COLO668 (cell line): Measurements from ENCODE around the gene SLC9A8.
"Not testable (repeated sequence)": the region's sequence is repeated elsewhere in the genome, so short reads cannot be mapped to it uniquely, and the experiment has no call there.

Source experiments
- DNase-seq: peaks from one replicate; lab custom pipeline; 2025; ENCODE audit not compliant: unreplicated experiment; lab: John Stamatoyannopoulos, UW

SLC9A8 gene

GRCh38 chr20:49850463-49851230, 38.0 kb downstream of the SLC9A8 start:
- no peak for DNase-seq

DNA sequence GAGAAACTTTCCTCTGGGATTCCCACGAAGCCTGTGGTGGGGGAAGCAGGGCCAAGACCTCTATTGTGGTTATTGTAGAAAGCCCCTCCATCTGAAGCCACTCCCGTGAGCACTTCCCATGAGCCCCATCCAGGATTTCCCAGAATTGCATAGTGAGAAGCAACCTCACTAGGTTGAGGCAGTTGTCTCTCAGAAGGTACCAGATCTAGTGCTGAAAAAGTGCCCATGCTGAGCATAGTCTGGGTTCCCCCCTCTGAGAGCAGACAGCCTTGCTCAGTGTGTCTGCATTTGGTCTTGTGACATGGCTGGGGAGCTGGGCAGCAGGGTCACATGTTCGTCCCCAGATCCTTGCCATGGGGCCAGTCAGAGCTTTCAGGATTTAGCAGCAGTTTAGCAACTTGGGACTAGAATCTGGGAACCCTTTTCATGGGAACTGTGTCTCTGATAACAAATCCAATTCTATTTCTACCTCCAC, 38.6 kb downstream of the SLC9A8 start:
- no peak for DNase-seq

DNA sequence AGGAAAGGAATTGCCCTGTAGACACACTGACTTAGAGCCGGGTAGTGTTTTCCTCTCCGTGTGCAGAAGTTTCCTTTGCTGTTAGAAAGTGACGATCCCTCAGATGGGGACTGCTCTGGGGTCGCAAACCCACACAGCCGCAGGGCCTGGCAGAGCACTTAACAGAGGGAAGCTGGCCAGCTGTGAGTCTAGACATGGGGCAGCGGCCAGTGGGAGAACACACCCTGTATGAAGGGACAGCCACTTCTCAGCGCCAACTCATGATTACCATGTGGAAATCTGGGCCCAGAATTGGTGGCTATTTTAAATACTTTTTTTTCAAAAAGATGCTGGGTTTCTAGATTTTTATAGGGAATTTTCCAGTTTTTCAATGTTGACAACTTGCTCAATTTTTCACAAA, 39.4 kb downstream of the SLC9A8 start:
- DNase-seq = no peak

DNA sequence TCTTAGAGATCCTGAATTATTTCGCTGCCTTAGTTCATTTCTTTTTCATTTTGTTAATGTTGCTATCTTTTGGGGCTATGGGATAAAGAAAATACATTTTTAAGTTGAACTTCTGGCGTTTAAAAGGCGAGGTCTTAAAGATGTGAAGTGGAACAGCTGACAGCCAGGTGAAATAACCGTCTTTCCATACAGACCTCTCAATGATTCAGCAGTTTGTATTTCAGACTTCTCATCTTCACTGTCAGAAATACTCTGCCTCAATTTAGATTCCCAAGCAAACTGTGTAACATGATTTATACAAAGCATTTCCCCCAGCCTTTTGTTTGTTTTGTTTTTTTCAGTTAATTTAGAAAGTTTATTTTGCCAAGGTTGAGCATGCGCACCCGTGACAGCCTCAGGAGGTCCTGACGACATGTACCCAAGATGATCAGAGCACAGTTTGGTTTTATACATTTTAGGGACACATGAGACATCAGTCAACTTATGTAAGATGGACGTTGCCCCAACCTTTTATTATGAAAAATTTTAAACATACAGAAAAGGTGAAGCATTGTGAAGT, 40.0 kb downstream of the SLC9A8 start:
- no peak for DNase-seq

GRCh38 chr20:49853640-49854039, 41.0 kb downstream of the SLC9A8 start:
- DNase-seq = no peak

DNA sequence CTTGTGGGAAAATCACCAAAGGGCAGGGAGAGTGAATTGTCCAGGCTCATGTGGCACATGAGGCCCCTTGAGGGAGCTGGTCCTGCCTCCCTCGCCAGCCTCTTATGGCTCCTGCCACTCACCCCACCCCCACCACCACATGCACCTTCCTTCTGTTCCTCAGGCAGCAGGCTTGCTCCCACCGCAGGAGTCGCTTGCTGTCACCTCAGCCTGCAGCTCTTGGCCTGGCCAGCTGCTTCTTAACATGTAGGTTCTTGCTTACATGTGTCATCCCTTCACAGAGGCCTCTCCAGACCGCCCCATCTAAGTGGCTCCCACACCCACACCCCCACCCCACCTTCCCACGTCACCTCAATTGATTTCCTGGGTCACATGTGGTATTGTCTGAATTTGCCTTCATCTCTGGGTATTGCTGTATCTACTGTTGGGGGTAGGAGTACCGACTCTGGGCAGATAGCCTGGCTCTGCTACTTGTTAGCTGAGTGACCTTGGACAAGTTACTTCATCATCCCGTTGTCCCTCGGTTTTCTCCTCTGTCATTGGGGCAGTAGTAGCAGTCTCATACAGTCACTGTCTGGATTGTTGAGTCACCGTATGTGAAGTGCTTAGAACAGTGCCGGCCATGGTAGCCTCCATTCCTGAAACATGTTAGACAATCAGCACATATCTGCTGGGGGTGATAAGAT, 41.7 kb downstream of the SLC9A8 start:
- no peak for DNase-seq

GRCh38 chr20:49856904-49857303, 44.3 kb downstream of the SLC9A8 start:
- no peak for DNase-seq

DNA sequence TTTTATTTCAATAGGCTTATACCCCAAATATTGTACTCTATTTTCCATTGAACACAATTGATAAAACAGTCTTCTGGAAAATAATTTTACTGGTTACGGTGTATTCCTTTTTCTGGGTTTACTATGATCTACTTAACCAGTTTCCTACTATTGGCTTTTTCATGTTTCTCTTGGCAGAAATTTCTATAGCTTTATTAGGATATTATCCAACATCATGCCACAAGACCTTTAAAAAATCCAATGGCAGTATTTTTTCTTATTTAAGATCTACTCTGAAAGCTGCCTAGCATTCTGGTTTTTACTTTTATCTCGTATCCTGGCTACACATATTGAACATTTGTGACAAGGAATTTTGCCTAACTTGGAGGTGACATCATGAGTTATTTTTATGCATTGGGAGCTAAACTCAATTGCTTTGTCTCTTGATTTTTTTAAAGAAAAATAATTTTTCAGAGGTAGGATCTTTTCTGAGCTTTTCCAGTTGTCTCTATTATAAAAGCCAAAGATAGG, 45.5 kb downstream of the SLC9A8 start:
- DNase-seq = no peak

GRCh38 chr20:49859011-49859410, 46.4 kb downstream of the SLC9A8 start:
- no peak for DNase-seq

DNA sequence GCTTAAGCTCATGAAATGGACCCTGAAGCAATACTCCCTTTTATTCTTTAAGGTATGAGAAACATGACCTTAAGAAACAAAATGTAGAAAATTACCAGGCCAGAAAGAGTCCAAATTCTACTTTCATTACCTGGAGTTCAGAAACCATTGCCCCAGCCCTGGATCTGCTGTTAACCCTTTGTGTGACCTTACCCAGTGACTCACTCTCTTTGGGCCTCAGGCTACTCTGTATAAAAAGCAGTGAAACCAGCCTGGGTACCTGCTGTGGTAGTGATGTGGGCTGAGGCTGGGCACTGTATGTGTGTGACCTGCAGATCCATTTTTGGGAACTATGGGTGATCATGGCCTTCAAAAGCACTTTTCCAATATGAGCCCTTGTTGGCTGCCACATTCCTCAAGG, 47.2 kb downstream of the SLC9A8 start:
- DNase-seq = peak; percentile 17

GRCh38 chr20:49861232-49861631, 48.6 kb downstream of the SLC9A8 start:
- not testable (repeated sequence) for DNase-seq

- DNase-seq = no peak
Observed at GRCh38 chr20:49862607-49863200, 50.1 kb downstream of the SLC9A8 start.

GRCh38 chr20:49863666-49864065, 51.0 kb downstream of the SLC9A8 start:
- DNase-seq = no peak

- no peak for DNase-seq
Observed at GRCh38 chr20:49865559-49865958, 52.9 kb downstream of the SLC9A8 start.

DNA sequence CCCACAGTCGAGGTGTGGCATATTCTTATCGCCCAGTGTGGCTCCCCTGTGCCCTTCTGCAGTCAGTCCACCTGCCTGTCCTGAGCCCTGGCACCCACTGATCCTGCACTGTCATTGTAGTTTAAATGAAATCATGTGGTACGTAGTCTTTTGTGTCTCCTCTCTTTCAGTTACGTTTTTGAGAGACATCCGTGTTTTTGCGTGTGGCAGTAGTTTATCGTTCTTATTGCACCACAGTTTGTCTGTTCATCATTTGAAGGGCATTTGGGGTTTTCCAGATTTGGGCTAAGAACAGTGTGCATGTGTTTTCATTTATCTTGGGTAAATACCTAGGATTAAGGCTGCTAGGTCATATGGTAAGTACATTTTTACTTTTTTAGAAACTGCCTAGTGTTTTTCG, 53.4 kb downstream of the SLC9A8 start:
- no peak for DNase-seq

GRCh38 chr20:49867453-49868215, 55.0 kb downstream of the SLC9A8 start:
- no peak for DNase-seq

GRCh38 chr20:49868538-49868937, 55.9 kb downstream of the SLC9A8 start:
- no peak for DNase-seq

- DNase-seq = no peak
Observed at GRCh38 chr20:49868964-49869363, 56.3 kb downstream of the SLC9A8 start.

DNA sequence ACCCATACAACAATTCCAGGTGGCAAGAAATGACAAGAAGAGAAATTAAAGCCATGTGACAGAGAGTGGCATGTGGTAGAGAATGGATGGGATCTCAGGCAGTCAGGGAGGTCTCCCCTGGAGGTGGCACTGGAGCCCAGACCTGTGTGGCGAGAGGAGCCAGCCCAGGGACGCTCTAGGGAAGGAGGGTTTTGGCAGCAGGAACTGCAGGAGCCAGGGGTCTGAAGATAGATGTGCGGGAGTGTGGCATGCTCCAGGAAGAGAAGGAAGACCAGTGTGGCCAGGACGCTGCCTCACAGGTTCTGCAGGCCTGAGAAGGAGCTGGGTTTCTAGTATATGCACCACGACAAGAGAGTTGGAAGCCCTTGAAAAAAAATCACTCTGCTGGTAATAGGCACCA, 57.6 kb downstream of the SLC9A8 start:
- no peak for DNase-seq

DNA sequence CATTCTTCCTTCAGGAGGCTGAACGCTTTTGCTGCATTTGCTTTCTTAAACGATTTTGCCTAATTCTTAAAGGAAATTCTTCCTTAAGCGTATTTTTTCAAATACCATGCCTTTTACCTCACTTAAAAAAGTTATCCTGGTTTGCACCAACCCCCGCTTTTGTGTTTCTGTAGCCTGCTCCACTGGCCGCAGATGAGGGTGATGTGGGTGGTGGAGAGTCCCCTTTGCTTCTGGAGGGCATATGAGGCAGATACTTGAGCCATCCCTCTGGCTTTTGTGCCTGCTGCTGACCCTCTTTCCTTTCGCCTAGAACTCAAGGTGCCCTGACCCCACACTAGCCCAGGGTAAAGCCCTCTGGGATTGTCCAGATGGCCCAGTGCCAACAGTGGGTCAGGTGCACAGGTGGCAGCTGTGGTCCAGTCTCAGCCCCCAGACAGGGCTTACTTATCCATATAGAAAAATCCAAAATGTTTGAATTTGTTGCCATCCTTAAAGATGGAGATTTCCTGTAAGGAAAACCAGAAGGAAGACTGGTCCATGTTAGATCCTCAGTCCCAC, 58.8 kb downstream of the SLC9A8 start:
- no peak for DNase-seq

DNA sequence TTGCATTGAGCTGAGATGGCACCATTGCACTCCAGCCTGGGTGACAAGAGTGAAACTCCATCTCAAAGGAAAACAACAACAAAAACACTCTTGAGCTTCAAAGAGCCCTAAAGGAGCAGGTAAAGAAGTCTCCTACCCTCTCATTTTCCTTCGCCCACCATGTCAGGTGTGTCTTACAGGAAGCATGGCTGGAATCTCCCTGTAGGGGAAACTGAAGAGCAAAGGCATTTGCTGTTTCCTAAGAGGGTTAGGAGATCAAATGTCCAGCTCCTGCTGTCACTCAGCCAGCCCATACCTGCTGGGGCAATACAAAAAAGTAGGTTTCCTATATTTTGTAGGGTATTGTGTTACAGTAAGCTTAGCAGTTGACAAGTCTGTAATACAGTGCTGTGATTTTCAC, 59.4 kb downstream of the SLC9A8 start:
- no peak for DNase-seq
